ENCODE data around the gene LARP1. TPM values are rescaled to one million over a fixed set of nuclear protein-coding genes. Genes with fewer than 3 reads are reported as not detected.

LARP1 gene
- total RNA-seq, 1 experiment from 2014 or later = 105 TPM

- Histone ChIP-seq H3K4me2 (ENCODE audit: low read depth, low read length, poor library complexity, severe bottlenecking) (no peak overlapping the region), H2AFZ (ENCODE audit: low read length) (no peak overlapping the region), H3K9me2 (replicated peaks; ENCODE audit: insufficient read depth, low read length) (no peaks in the 10 kb centered on the region), H3K27me3 (ENCODE audit: low read length) (no peaks in the 10 kb centered on the region), H3K4me1 (ENCODE audit: low read length) (peaks cover 33% of the 10 kb centered on the region), H3K36me3 (ENCODE audit: insufficient read depth, low read length) (peaks cover 47% of the 10 kb centered on the region), H3K27ac (ENCODE audit: low read length) (no peak overlapping the region), H3K9me3 (ENCODE audit: low read length) (no peaks in the 10 kb centered on the region), H4K20me1 (ENCODE audit: insufficient read depth, low read depth, low read length) (peaks cover 15% of the 10 kb centered on the region; the same call in 1 of the 2 replicates), H3K79me2 (ENCODE audit: low read length) (peaks cover 91% of the 10 kb centered on the region), H3K4me3 (ENCODE audit: low read length) (no peak overlapping the region), H3K9ac (ENCODE audit: low read length) (no peak overlapping the region)
- no peak for DNase-seq
Measured at GRCh38 chr5:154863291-154864080, 108.3 kb downstream of the LARP1 start.

- H3K4me3 ChIP-seq (ENCODE audit: low read length) = no peak overlapping the region
- H2AFZ ChIP-seq (ENCODE audit: low read length) = no peak overlapping the region
- H3K36me3 ChIP-seq (ENCODE audit: insufficient read depth, low read length) = peaks cover 58% of the 10 kb centered on the region
- no peak overlapping the region for H3K4me2 ChIP-seq (ENCODE audit: low read depth, low read length, poor library complexity, severe bottlenecking)
- H3K79me2 ChIP-seq (ENCODE audit: low read length) = peaks cover 81% of the 10 kb centered on the region
- peaks cover 15% of the 10 kb centered on the region; the same call in 1 of the 2 replicates for H4K20me1 ChIP-seq (ENCODE audit: insufficient read depth, low read depth, low read length)
- no peak for DNase-seq
- H3K9me3 ChIP-seq (ENCODE audit: low read length) = no peaks in the 10 kb centered on the region
- peaks cover 23% of the 10 kb centered on the region for H3K4me1 ChIP-seq (ENCODE audit: low read length)
- H3K9me2 ChIP-seq (replicated peaks; ENCODE audit: insufficient read depth, low read length) = no peaks in the 10 kb centered on the region
- H3K27me3 ChIP-seq (ENCODE audit: low read length) = no peaks in the 10 kb centered on the region
- H3K9ac ChIP-seq (ENCODE audit: low read length) = no peak overlapping the region
- no peak overlapping the region for H3K27ac ChIP-seq (ENCODE audit: low read length)
Measured at GRCh38 chr5:154865466-154866184, 110.4 kb downstream of the LARP1 start.

GRCh38 chr5:154866841-154867240 is 111.7 kb downstream of the LARP1 start:
- H3K9me3 ChIP-seq (ENCODE audit: low read length) = no peaks in the 10 kb centered on the region
- no peaks in the 10 kb centered on the region for H3K9me2 ChIP-seq (replicated peaks; ENCODE audit: insufficient read depth, low read length)
- H3K9ac ChIP-seq (ENCODE audit: low read length) = no peak overlapping the region
- DNase-seq = no peak
- peaks cover 69% of the 10 kb centered on the region for H3K79me2 ChIP-seq (ENCODE audit: low read length)
- no peak overlapping the region for H3K4me2 ChIP-seq (ENCODE audit: low read depth, low read length, poor library complexity, severe bottlenecking)
- H3K4me3 ChIP-seq (ENCODE audit: low read length) = no peak overlapping the region
- no peaks in the 10 kb centered on the region for H3K27me3 ChIP-seq (ENCODE audit: low read length)
- H4K20me1 ChIP-seq (ENCODE audit: insufficient read depth, low read depth, low read length) = peaks cover 9% of the 10 kb centered on the region; the same call in 1 of the 2 replicates
- H3K36me3 ChIP-seq (ENCODE audit: insufficient read depth, low read length) = peaks cover 63% of the 10 kb centered on the region
- H2AFZ ChIP-seq (ENCODE audit: low read length) = no peak overlapping the region
- no peak overlapping the region for H3K27ac ChIP-seq (ENCODE audit: low read length)
- peaks cover 13% of the 10 kb centered on the region for H3K4me1 ChIP-seq (ENCODE audit: low read length)

Small RNA genes within 50 kb of the gene (small RNA-seq; reads per million reads assigned to genes)
- gene MIR378H (not detected), gene RF00019 (not detected)

Other genes with a start within 250 kb of the LARP1 start
- gene FAXDC2, start 95.2 kb downstream of the LARP1 start, total RNA-seq (2014; rRNA removed; shearing (Covaris generic); ENCODE audit: low replicate concordance) = not detected in 2 replicates
- 64.3 and 74.8 TPM in 2 replicates for gene CNOT8, start 103.2 kb downstream of the LARP1 start, total RNA-seq (2014; rRNA removed; shearing (Covaris generic); ENCODE audit: low replicate concordance)
- 19.3 and 20.8 TPM in 2 replicates for gene GEMIN5, start 182.8 kb downstream of the LARP1 start, total RNA-seq (2014; rRNA removed; shearing (Covaris generic); ENCODE audit: low replicate concordance)
- gene MRPL22, start 185.7 kb downstream of the LARP1 start, total RNA-seq (2014; rRNA removed; shearing (Covaris generic); ENCODE audit: low replicate concordance) = 21.3 and 35.0 TPM in 2 replicates

Data from Karpas-422 (cell line).